ENCODE measurements around the gene LRRC39.

LRRC39 gene

GRCh38 chr1:100109554-100110066 is 68.4 kb downstream of the LRRC39 start:
- no peak overlapping the region for H3K4me3 ChIP-seq (ENCODE audit: low read length)
- no peak for DNase-seq (ENCODE audit: low read depth)
- TF ChIP-seq CTCF (conservative IDR thresholded peaks at IDR 0.05; ENCODE audit: low read length): no peak

- H3K4me3 ChIP-seq (ENCODE audit: low read length): no peak overlapping the region
- no peak for TF ChIP-seq CTCF (conservative IDR thresholded peaks at IDR 0.05; ENCODE audit: low read length)
- no peak for DNase-seq (ENCODE audit: low read depth)
Measured at GRCh38 chr1:100107696-100108095, 70.4 kb downstream of the LRRC39 start.

- no peak for DNase-seq (ENCODE audit: low read depth)
- TF ChIP-seq CTCF (conservative IDR thresholded peaks at IDR 0.05; ENCODE audit: low read length): no peak
- H3K4me3 ChIP-seq (ENCODE audit: low read length): no peak overlapping the region
Measured at GRCh38 chr1:100101564-100101963, 76.5 kb downstream of the LRRC39 start.

- H3K4me3 ChIP-seq (ENCODE audit: low read length): no peak overlapping the region
- no peak for TF ChIP-seq CTCF (conservative IDR thresholded peaks at IDR 0.05; ENCODE audit: low read length)
- peak; percentile 77 for DNase-seq (ENCODE audit: low read depth)
Measured at GRCh38 chr1:100100202-100100601, 77.9 kb downstream of the LRRC39 start.

Measured in AG10803 (cell line).